Femur (tissue), 1 donor: ENCODE data around the gene MPZL3.
A peak's percentile ranks its signal among the peaks of the same experiment; 100 is the strongest.

Source experiments
- DNase-seq: peaks from one replicate; pipeline ENCODE4 v3.0.0-alpha.2; 2017

The MPZL3 gene

GRCh38 chr11:118251858-118252652 is at the start of gene MPZL3:
Gene MPZL3, minus strand, starts transcription at chr11:118252365. Its CDS starts 71 bp downstream, at chr11:118252294.
- DNase-seq: peak; percentile 84

GRCh38 chr11:118301600-118302195 is 49.5 kb upstream of the MPZL3 start:
- DNase-seq: no peak

GRCh38 chr11:118295815-118296454 is 43.8 kb upstream of the MPZL3 start:
- no peak for DNase-seq

- DNase-seq: no peak
Measured at GRCh38 chr11:118295199-118295598, 43.0 kb upstream of the MPZL3 start.

- DNase-seq: no peak
Measured at GRCh38 chr11:118294053-118294452, 41.9 kb upstream of the MPZL3 start.

GRCh38 chr11:118291477-118292135 is 39.4 kb upstream of the MPZL3 start:
- no peak for DNase-seq

- no peak for DNase-seq
Measured at GRCh38 chr11:118290923-118291322, 38.8 kb upstream of the MPZL3 start.

- DNase-seq: no peak
Measured at GRCh38 chr11:118289401-118289800, 37.2 kb upstream of the MPZL3 start.

GRCh38 chr11:118287006-118287405 is 34.8 kb upstream of the MPZL3 start:
- DNase-seq: no peak

- no peak for DNase-seq
Measured at GRCh38 chr11:118286545-118286944, 34.4 kb upstream of the MPZL3 start.

- DNase-seq: no peak
Measured at GRCh38 chr11:118283756-118284350, 31.7 kb upstream of the MPZL3 start.

- DNase-seq: no peak
Measured at GRCh38 chr11:118283037-118283636, 31.0 kb upstream of the MPZL3 start.

GRCh38 chr11:118282606-118283005 is 30.4 kb upstream of the MPZL3 start:
- no peak for DNase-seq

- no peak for DNase-seq
Measured at GRCh38 chr11:118281284-118281683, 29.1 kb upstream of the MPZL3 start.

GRCh38 chr11:118277312-118277711 is 25.1 kb upstream of the MPZL3 start:
- no peak for DNase-seq

- no peak for DNase-seq
Measured at GRCh38 chr11:118276422-118276821, 24.3 kb upstream of the MPZL3 start.

GRCh38 chr11:118275176-118275575 is 23.0 kb upstream of the MPZL3 start:
- no peak for DNase-seq

GRCh38 chr11:118274186-118274585 is 22.0 kb upstream of the MPZL3 start:
- DNase-seq: no peak

- DNase-seq: no peak
Measured at GRCh38 chr11:118272001-118272400, 19.8 kb upstream of the MPZL3 start.

GRCh38 chr11:118267486-118267885 is 15.3 kb upstream of the MPZL3 start:
- DNase-seq: no peak

- DNase-seq: no peak
Measured at GRCh38 chr11:118265954-118266353, 13.8 kb upstream of the MPZL3 start.
